ENCODE measurements around the gene HOXB5. TPM values are rescaled to one million over a fixed set of nuclear protein-coding genes. Genes with fewer than 3 reads are reported as not detected.

The HOXB5 gene
- total RNA-seq, 1 experiment from 2014 or later = 0.95 TPM

DNA sequence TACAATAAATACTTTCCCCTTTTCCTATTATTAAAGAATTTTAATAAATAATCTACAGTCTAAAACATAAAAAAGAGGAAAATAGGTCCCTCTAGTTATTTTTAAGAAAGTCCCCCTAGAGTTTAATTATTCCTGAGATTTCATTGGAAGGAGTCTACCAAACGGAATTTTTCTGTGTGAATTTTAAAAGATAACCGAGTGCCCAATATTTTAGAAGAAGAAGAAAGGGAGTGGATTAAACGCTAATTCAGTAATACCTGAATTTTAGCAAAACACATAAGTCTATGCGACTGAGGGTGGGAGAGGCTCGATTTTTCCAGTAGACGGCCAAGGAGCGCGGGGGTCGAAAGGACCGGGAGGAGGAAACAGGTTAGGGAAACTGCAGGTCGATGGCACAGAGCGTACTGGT, 50.9 kb downstream of the HOXB5 start:
- no peaks in the 10 kb centered on the region for H3K27me3 ChIP-seq (ENCODE audit: low read length)
- TF ChIP-seq, protein P1, sequence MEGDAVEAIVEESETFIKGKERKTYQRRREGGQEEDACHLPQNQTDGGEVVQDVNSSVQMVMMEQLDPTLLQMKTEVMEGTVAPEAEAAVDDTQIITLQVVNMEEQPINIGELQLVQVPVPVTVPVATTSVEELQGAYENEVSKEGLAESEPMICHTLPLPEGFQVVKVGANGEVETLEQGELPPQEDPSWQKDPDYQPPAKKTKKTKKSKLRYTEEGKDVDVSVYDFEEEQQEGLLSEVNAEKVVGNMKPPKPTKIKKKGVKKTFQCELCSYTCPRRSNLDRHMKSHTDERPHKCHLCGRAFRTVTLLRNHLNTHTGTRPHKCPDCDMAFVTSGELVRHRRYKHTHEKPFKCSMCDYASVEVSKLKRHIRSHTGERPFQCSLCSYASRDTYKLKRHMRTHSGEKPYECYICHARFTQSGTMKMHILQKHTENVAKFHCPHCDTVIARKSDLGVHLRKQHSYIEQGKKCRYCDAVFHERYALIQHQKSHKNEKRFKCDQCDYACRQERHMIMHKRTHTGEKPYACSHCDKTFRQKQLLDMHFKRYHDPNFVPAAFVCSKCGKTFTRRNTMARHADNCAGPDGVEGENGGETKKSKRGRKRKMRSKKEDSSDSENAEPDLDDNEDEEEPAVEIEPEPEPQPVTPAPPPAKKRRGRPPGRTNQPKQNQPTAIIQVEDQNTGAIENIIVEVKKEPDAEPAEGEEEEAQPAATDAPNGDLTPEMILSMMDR (conservative IDR thresholded peaks at IDR 0.05; ENCODE audit: low read depth, low read length) = no peak
- no peak for TF ChIP-seq EZH2 (IDR thresholded peaks at IDR 0.05; ENCODE audit: low read length, unreplicated experiment)
- TF ChIP-seq EZH2phosphoT487 (IDR thresholded peaks at IDR 0.05; ENCODE audit: borderline replicate concordance, low read length) = no peak
- CTCF ChIA-PET = no interaction called here
- H3K4me1 ChIP-seq (ENCODE audit: insufficient read depth, low read length) = no peaks in the 10 kb centered on the region
- ATAC-seq = no peak
- no peak for DNase-seq
- H3K4me3 ChIP-seq (ENCODE audit: low read length) = peak overlapping the region; percentile 63
- POLR2A ChIA-PET (ENCODE audit: unreplicated experiment) = no interaction called here
- intact Hi-C loops (cut with micrococcal nuclease) = no loop called here
- H3K9me2 ChIP-seq (replicated peaks; ENCODE audit: low read length) = no peaks in the 10 kb centered on the region
- BruUV-seq (replicated peaks) = TSS peak; percentile 62
- peak overlapping the region; percentile 76 for H3K4me2 ChIP-seq (ENCODE audit: low read length)
- H3K9me3 ChIP-seq (ENCODE audit: low read length) = no peaks in the 10 kb centered on the region
- H3K36me3 ChIP-seq (ENCODE audit: low read depth, low read length) = no peaks in the 10 kb centered on the region
- no peaks in the 10 kb centered on the region for H3K79me2 ChIP-seq (ENCODE audit: low read length)
- peak overlapping the region; percentile 29 for H3K9ac ChIP-seq (ENCODE audit: low read length)
- H3K27ac ChIP-seq (ENCODE audit: low read length) = no peak overlapping the region
- H4K20me1 ChIP-seq (ENCODE audit: low read length) = no peaks in the 10 kb centered on the region
- no peaks in the 10 kb centered on the region for H3F3A ChIP-seq (ENCODE audit: low read length, unreplicated experiment)
- peak overlapping the region; percentile 81 for H2AFZ ChIP-seq (ENCODE audit: low read length)

DNA sequence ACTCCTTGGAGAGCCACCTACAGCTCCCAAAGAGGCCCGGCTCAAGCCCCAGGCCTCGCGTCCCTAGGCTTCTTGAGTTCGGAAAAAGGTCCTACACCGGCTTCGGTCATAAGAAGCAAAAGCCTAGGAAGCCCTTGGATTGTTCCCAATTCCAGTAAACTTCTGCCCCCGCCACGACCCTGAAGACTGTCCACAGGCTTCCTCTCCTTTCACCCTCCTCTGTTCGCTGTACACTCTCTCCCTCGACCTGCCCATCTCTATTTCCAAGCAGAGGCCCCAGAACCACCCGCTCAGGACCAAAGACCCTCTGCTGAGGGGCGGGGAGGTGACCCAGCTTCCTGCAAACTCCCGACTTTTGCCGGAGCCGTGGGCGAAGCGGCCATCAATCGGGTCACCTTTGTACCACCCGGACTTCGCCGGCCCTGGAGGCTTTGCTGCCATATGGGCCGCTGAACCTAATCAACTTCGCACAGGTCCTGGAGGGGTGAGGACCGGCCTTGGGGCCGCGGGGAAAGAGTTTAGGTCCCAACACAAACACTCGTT, 51.4 kb downstream of the HOXB5 start:
- no TSS peak for BruUV-seq (replicated peaks)
- Histone ChIP-seq H3K27me3 (ENCODE audit: low read length) (no peaks in the 10 kb centered on the region), H3K4me3 (ENCODE audit: low read length) (no peak overlapping the region), H2AFZ (ENCODE audit: low read length) (no peak overlapping the region), H3K9ac (ENCODE audit: low read length) (no peak overlapping the region), H3K27ac (ENCODE audit: low read length) (no peak overlapping the region), H3K4me1 (ENCODE audit: insufficient read depth, low read length) (0 out of 2 replicates have a peak, but pooled peaks cover 2% of the 10 kb centered on the region), H3K9me2 (replicated peaks; ENCODE audit: low read length) (no peaks in the 10 kb centered on the region), H3K9me3 (ENCODE audit: low read length) (no peaks in the 10 kb centered on the region), H3K36me3 (ENCODE audit: low read depth, low read length) (no peaks in the 10 kb centered on the region), H3K4me2 (ENCODE audit: low read length) (peak overlapping the region; percentile 50), H3K79me2 (ENCODE audit: low read length) (no peaks in the 10 kb centered on the region), H4K20me1 (ENCODE audit: low read length) (no peaks in the 10 kb centered on the region), H3F3A (ENCODE audit: low read length, unreplicated experiment) (no peaks in the 10 kb centered on the region)
- TF ChIP-seq EZH2phosphoT487 (IDR thresholded peaks at IDR 0.05; ENCODE audit: borderline replicate concordance, low read length) (no peak), EZH2 (IDR thresholded peaks at IDR 0.05; ENCODE audit: low read length, unreplicated experiment) (no peak)
- TF ChIP-seq, protein P1 (conservative IDR thresholded peaks at IDR 0.05; ENCODE audit: low read depth, low read length) = no peak
- intact Hi-C loops (cut with micrococcal nuclease) = no loop called here
- POLR2A ChIA-PET (ENCODE audit: unreplicated experiment) = no interaction called here
- DNase-seq = no peak
- no peak for ATAC-seq
- CTCF ChIA-PET = interaction anchor here (0.6 kb wide), 1 partner anchor 36 kb away, joined by 3 read pairs; no protein-coding TSS in a partner anchor

DNA sequence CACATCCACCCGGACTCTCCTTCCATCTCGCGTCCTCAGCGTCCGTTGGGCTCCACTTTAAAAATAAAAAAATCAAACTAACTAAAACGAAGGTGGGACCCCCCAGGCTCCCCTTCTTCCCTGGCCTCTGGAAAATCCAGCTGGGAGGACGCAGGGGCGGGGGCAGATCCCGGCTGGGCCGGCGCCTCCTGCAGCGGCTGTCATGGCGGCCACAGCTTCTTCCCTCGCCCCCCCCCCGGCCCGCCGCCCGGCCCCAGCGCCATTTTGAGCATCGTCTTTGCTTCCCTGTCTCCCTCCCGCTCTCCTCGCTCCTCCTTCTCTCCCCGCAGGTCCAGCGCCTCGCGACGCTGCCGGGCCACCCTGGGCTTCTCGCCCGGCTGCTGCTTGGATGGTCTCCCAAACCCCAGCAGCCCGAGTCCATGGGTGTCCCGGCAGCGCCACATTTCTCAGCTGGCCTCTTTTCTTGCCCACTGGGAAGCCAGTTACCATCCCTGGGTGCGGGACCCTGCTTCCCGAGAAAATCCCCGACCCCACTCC, 51.9 kb downstream of the HOXB5 start:
- ATAC-seq = no peak
- Histone ChIP-seq H3K9me2 (replicated peaks; ENCODE audit: low read length) (no peaks in the 10 kb centered on the region), H3K27ac (ENCODE audit: low read length) (no peak overlapping the region), H3K4me2 (ENCODE audit: low read length) (no peak overlapping the region), H3F3A (ENCODE audit: low read length, unreplicated experiment) (no peaks in the 10 kb centered on the region), H3K9me3 (ENCODE audit: low read length) (no peaks in the 10 kb centered on the region), H3K4me1 (ENCODE audit: insufficient read depth, low read length) (0 out of 2 replicates have a peak, but pooled peaks cover 3% of the 10 kb centered on the region), H4K20me1 (ENCODE audit: low read length) (no peaks in the 10 kb centered on the region), H3K4me3 (ENCODE audit: low read length) (no peak overlapping the region), H3K9ac (ENCODE audit: low read length) (no peak overlapping the region), H2AFZ (ENCODE audit: low read length) (no peak overlapping the region), H3K36me3 (ENCODE audit: low read depth, low read length) (no peaks in the 10 kb centered on the region), H3K79me2 (ENCODE audit: low read length) (no peaks in the 10 kb centered on the region), H3K27me3 (ENCODE audit: low read length) (no peaks in the 10 kb centered on the region)
- no TSS peak for BruUV-seq (replicated peaks)
- ChIA-PET CTCF (interaction anchor here (0.6 kb wide), 1 partner anchor 36 kb away, joined by 3 read pairs; no protein-coding TSS in a partner anchor), POLR2A (ENCODE audit: unreplicated experiment) (no interaction called here)
- intact Hi-C loops (cut with micrococcal nuclease) = no loop called here
- DNase-seq = no peak
- no peak for TF ChIP-seq EZH2 (IDR thresholded peaks at IDR 0.05; ENCODE audit: low read length, unreplicated experiment)
- TF ChIP-seq EZH2phosphoT487 (IDR thresholded peaks at IDR 0.05; ENCODE audit: borderline replicate concordance, low read length) = no peak
- TF ChIP-seq, protein P1 (conservative IDR thresholded peaks at IDR 0.05; ENCODE audit: low read depth, low read length) = no peak

Measured in PC-3 (cell line).